HepG2 (cell line): ENCODE results near the gene NCKAP1. TPM values are rescaled to one million over a fixed set of nuclear protein-coding genes. Genes with fewer than 3 reads are reported as not detected.

Experiments used
- ARID4A ChIP-seq: sonication (generic); formaldehyde crosslinking; IDR thresholded peaks from 2 replicates; pipeline ENCODE4 v1.5.0; 2020; ENCODE audit warnings: mild to moderate bottlenecking, missing genetic modification reagents, borderline replicate concordance
- DMAP1 ChIP-seq: IDR thresholded peaks from 2 replicates; pipeline ENCODE4 v1.6.1; 2016
- FOXJ3 ChIP-seq: sonication (generic); formaldehyde crosslinking; IDR thresholded peaks from 2 replicates; pipeline ENCODE4 v1.4.0; 2020; ENCODE audit warnings: missing genetic modification reagents, mild to moderate bottlenecking, borderline replicate concordance
- HIC2 ChIP-seq: sonication (generic); formaldehyde crosslinking; IDR thresholded peaks from 2 replicates; pipeline ENCODE4 v1.9.0; 2022; ENCODE audit warnings: low read depth, missing genetic modification reagents
- MYPOP ChIP-seq: sonication (generic); formaldehyde crosslinking; IDR thresholded peaks from 2 replicates; pipeline ENCODE4 v1.8.1; 2023; ENCODE audit warnings: mild to moderate bottlenecking, moderate library complexity, missing genetic modification reagents
- RFX5 ChIP-seq: IDR thresholded peaks from 2 replicates; pipeline ENCODE4 v1.6.1; 2011; ENCODE audit warnings: low read depth, low read length, improper control_type of control experiment
- TIGD3 ChIP-seq: sonication (generic); formaldehyde crosslinking; IDR thresholded peaks from 2 replicates; pipeline ENCODE4 v1.5.1; 2020; ENCODE audit warnings: mild to moderate bottlenecking, missing genetic modification reagents, borderline replicate concordance
- TMF1 ChIP-seq: sonication (generic); formaldehyde crosslinking; IDR thresholded peaks from 2 replicates; pipeline ENCODE4 v1.8.1; 2022; ENCODE audit warnings: low read depth, missing genetic modification reagents
- ZBTB34 ChIP-seq: sonication (generic); formaldehyde crosslinking; IDR thresholded peaks from 2 replicates; pipeline ENCODE4 v1.8.0; 2022; ENCODE audit warnings: mild to moderate bottlenecking, missing genetic modification reagents
- ZHX1 ChIP-seq: sonication (generic); formaldehyde crosslinking; IDR thresholded peaks from 2 replicates; pipeline ENCODE4 v1.8.1; 2022; ENCODE audit warnings: low read depth, mild to moderate bottlenecking, missing genetic modification reagents
- ZNF331 ChIP-seq: sonication (generic); formaldehyde crosslinking; IDR thresholded peaks from 2 replicates; pipeline ENCODE4 v1.4.0; 2020; ENCODE audit warnings: missing genetic modification reagents
- ZNF33A ChIP-seq: sonication (generic); formaldehyde crosslinking; IDR thresholded peaks from 2 replicates; pipeline ENCODE4 v1.5.1; 2020; ENCODE audit warnings: missing genetic modification reagents, mild to moderate bottlenecking, moderate library complexity, borderline replicate concordance
- ZNF383 ChIP-seq: sonication (generic); formaldehyde crosslinking; IDR thresholded peaks from 2 replicates; pipeline ENCODE4 v1.4.0; 2020; ENCODE audit warnings: missing genetic modification reagents, mild to moderate bottlenecking, borderline replicate concordance
- ZNF460 ChIP-seq: sonication (generic); formaldehyde crosslinking; IDR thresholded peaks from 2 replicates; pipeline ENCODE4 v1.5.1; 2020; ENCODE audit warnings: missing genetic modification reagents, mild to moderate bottlenecking, borderline replicate concordance
- ZNF552 ChIP-seq: sonication (generic); formaldehyde crosslinking; IDR thresholded peaks from 2 replicates; pipeline ENCODE4 v1.9.0; 2022; ENCODE audit warnings: missing genetic modification reagents, mild to moderate bottlenecking, borderline replicate concordance
- polyA plus RNA-seq, 8 experiments: library from polyadenylated mRNA; depleted of rRNA in 3 of 8; stranded (reverse) in 7 of 8; unstranded in 1 of 8; fragments of >200 nt; fragmentation: Illumina TruSeq in 4 of 8; extraction: Trizol in 4 of 8; gene quantifications; 2 replicates each; pipeline versions ENCODE4 v1.2.1 to v1.2.3, GENCODE V29; 2011 to 2016; ENCODE audit warnings: low read depth in 4 of 8, missing spikeins in 1 of 8, mixed read lengths in 1 of 8; ENCODE audit not compliant: insufficient read depth in 1 of 8
- total RNA-seq, 5 experiments: library from RNA; depleted of rRNA; stranded (reverse); fragments of >200 nt; fragmentation: Illumina TruSeq; extraction: Trizol; gene quantifications; 2 replicates each; pipeline ENCODE4 v1.2.3, GENCODE V29; 2016; ENCODE audit warnings: low read depth in 1 of 5

NCKAP1 gene
- total and polyA plus RNA-seq, 2 of the 13 experiments (the other 11 are each of a cell fraction or from before 2014, with no cell fraction given) = 72.1 to 96.3 TPM

GRCh38 chr2:183037553-183038340 lies 510 bp downstream of the NCKAP1 start (continued):
- no peak for TF ChIP-seq ZNF383 (CRISPR knock-in tag)
- no peak for TF ChIP-seq TIGD3 (CRISPR knock-in tag)
- no peak for TF ChIP-seq ZNF460 (CRISPR knock-in tag)
- no peak for TF ChIP-seq ARID4A (CRISPR knock-in tag)
- no peak for TF ChIP-seq ZBTB34 (CRISPR knock-in tag)
- TF ChIP-seq FOXJ3 (CRISPR knock-in tag) = no peak
- TF ChIP-seq ZNF552 (CRISPR knock-in tag) = no peak
- no peak for TF ChIP-seq ZNF33A (CRISPR knock-in tag)
- 0 out of 2 replicates have a peak, but pooled peaks have one; percentile 33 for TF ChIP-seq ZHX1 (CRISPR knock-in tag)
- TF ChIP-seq ZNF331 (CRISPR knock-in tag) = no peak
- no peak for TF ChIP-seq RFX5
- TF ChIP-seq DMAP1 = no peak; the same call in 1 of the 2 replicates
- no peak for TF ChIP-seq MYPOP
- no peak for TF ChIP-seq HIC2 (CRISPR knock-in tag)
- no peak for TF ChIP-seq TMF1
